H1 (cell line): Measurements from ENCODE around the gene SLC1A1.

Source experiments
- CHD2 ChIP-seq: IDR thresholded peaks from 2 replicates; pipeline ENCODE4 v1.6.1; 2012; ENCODE audit warnings: low read length, improper control_type of control experiment
- CTCF ChIP-seq, 3 experiments: IDR thresholded peaks; 1 replicate in 2 of 3; 2 replicates in 1 of 3; pipeline versions ENCODE4 v1.5.1 to v1.6.1; 2011; ENCODE audit warnings: low read length in 3 of 3, mild to moderate bottlenecking in 3 of 3, inconsistent platforms in 2 of 3, low read depth in 1 of 3, moderate library complexity in 1 of 3; ENCODE audit not compliant: insufficient read depth in 1 of 3; ENCODE audit errors: control extremely low read depth in 1 of 3
- E2F6 ChIP-seq: IDR thresholded peaks from 2 replicates; pipeline ENCODE4 v1.6.1; 2012; ENCODE audit warnings: inconsistent platforms
- EGR1 ChIP-seq: IDR thresholded peaks from 2 replicates; pipeline ENCODE4 v1.6.1; 2011; ENCODE audit warnings: low read depth, low read length, borderline replicate concordance
- EZH2 ChIP-seq: fragments of 200-600 bp; sonication (generic); IDR thresholded peaks from 2 replicates; pipeline ENCODE4 v1.7.1; 2012; ENCODE audit warnings: low read depth, mild to moderate bottlenecking, moderate library complexity, low read length, inconsistent platforms; ENCODE audit not compliant: severe bottlenecking
- HDAC6 ChIP-seq: IDR thresholded peaks from one replicate; pipeline ENCODE4 v1.7.1; 2012; ENCODE audit warnings: low read depth, mild to moderate bottlenecking, inconsistent platforms, low read length, moderate library complexity
- NRF1 ChIP-seq: IDR thresholded peaks from 2 replicates; pipeline ENCODE4 v1.6.1; 2011; ENCODE audit warnings: mild to moderate bottlenecking, low read depth, low read length, improper control_type of control experiment
- POLR2A ChIP-seq, 2 experiments: IDR thresholded peaks; 1 replicate in 1 of 2; 2 replicates in 1 of 2; pipeline ENCODE4 v1.6.1; 2011; ENCODE audit warnings: low read depth in 2 of 2, low read length in 2 of 2, mild to moderate bottlenecking in 2 of 2; ENCODE audit errors: control extremely low read depth in 1 of 2
- SP1 ChIP-seq: IDR thresholded peaks from 2 replicates; pipeline ENCODE4 v1.6.1; 2011; ENCODE audit warnings: low read depth, low read length
- TCF12 ChIP-seq: IDR thresholded peaks from 2 replicates; pipeline ENCODE4 v1.6.1; 2011; ENCODE audit warnings: low read depth, mild to moderate bottlenecking, low read length
- TEAD4 ChIP-seq: IDR thresholded peaks from 2 replicates; pipeline ENCODE4 v1.6.1; 2012; ENCODE audit warnings: low read depth, low read length, inconsistent platforms, mixed read lengths
- YY1 ChIP-seq: IDR thresholded peaks from 2 replicates; pipeline ENCODE4 v1.6.1; 2011; ENCODE audit warnings: low read depth, mild to moderate bottlenecking, low read length
- TF ChIP-seq, protein P1 (sequence below): IDR thresholded peaks from 2 replicates; pipeline ENCODE4 v1.6.1; 2011; ENCODE audit warnings: low read depth, mild to moderate bottlenecking, low read length; ENCODE audit not compliant: insufficient read depth

DNA sequence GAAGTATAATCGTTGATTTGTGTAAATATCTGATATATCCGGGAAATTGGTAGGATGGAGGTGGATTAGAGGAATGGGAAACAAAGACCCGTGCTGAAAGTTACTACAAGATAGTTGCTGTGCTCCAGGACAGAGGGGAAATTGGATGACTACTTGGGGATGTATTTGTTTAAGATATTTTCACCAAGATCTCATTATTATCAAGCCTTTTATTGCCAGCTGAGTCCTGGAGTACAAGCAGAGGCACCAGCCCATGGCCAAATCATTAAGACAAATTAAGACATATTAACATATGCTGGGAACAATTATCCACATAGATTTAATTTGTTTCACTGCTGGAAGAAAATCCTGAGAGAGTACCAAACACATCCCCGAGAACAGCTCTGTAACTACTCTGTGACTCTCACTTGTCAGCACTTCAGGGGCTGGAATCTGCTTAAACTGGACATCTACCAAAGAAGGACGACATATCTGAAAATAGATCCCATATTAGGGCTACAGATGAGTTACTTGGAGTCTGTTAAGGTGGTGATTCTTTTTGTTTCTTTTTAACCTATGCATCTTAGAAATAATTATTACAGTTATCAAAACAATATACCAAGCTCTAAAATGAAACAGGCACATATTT is 68.2 kb downstream of the SLC1A1 start:
- no peak for TF ChIP-seq E2F6
- TF ChIP-seq EGR1 = no peak
- TF ChIP-seq CTCF (IDR thresholded peaks at IDR 0.05; ENCODE audit: control extremely low read depth in 1 of 3, insufficient read depth in 1 of 3, low read depth in 1 of 3, low read length in 3 of 3) = no peak
- no peak for TF ChIP-seq TCF12
- TF ChIP-seq YY1 = no peak
- no peak for TF ChIP-seq POLR2A (IDR thresholded peaks at IDR 0.05; ENCODE audit: control extremely low read depth in 1 of 2, low read depth in 2 of 2, low read length in 2 of 2)
- TF ChIP-seq, protein P1, sequence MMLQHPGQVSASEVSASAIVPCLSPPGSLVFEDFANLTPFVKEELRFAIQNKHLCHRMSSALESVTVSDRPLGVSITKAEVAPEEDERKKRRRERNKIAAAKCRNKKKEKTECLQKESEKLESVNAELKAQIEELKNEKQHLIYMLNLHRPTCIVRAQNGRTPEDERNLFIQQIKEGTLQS = no peak
- TF ChIP-seq EZH2 = no peak
- TF ChIP-seq SP1 = no peak
- no peak for TF ChIP-seq HDAC6
- no peak for TF ChIP-seq CHD2
- no peak for TF ChIP-seq NRF1
- no peak for TF ChIP-seq TEAD4
